ENCODE data around the gene ARFGEF3.

DNA sequence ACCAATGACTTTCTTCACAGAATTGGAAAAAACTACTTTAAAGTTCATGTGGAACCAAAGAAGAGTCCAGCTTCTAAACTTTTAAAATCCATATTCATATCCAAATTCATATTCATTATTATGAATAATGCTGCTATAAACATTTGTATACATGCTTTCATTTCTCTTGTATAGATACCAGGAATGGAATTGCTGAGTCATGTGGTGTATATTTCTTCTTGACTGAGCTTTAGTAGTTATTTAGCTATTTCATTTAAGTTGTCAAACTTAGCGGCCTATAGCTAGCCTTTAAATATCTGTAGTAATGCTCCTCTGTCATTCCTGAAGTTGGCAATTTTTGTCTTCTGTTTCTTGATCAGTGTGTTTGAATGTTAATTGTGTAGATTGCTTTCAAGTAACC lies 196.2 kb downstream of the ARFGEF3 start:
- TF ChIP-seq CTCF (IDR thresholded peaks at IDR 0.05) (no peak), POLR2A (IDR thresholded peaks at IDR 0.05) (no peak)
